Measurements from ENCODE around the gene NLGN4X.

Gene NLGN4X

DNA sequence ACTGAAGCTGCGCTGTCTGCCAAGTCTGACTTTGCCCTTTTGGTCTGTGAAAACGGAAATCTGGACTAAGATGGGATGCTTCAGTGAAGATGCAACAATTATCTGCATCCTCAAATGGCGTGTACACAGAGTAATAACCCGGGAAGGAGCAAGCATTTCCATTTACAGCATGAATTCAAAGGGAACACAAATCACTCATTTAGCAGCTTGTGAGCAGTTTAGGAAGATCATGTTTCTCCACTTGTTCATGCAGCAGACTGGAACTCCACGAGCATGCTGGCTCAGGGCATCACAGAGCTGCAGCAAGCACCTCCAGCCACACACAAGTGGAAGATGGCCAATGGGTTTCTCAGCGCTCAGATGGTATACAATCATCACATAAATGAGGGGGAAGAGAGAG, 175.5 kb downstream of the NLGN4X start:
- H3K9me3 ChIP-seq (ENCODE audit: insufficient read depth, low read length) = no peaks in the 10 kb centered on the region

DNA sequence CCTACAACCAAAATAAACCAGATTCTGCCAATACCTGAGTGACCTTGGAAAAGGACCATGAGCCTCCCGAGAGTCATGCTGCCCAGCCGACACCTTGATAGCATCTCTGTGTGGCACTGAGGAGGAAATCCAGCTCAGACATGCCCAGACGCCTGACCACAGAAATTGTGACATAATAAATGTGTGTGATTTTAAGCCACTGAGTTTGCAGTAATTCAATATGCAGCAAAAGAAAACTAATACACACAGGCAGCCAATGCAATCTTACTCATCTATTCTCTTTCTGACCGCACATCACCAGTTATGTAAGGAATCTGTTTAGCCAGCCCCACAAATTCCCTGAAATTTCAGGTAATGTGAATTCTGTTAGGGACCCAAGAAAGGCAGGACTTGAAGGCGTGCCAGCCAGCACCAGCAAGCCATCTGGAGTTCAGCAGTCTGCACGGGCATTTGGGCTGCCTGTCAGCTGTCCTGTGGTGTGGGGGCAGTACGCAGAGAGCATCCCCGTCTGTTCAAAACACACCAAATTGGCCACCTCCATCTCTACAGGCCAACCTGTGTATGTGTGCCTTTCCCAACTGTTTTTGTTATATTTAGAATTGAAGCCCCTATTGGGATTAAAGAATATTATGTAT, 176.4 kb downstream of the NLGN4X start:
- Histone ChIP-seq H3F3A (ENCODE audit: insufficient read depth) (no peaks in the 10 kb centered on the region), H3K4me3 (ENCODE audit: insufficient read depth, low read length, poor library complexity, severe bottlenecking) (no peak overlapping the region), H3K27me3 (ENCODE audit: low read length) (no peaks in the 10 kb centered on the region), H2AFZ (ENCODE audit: low read depth, low read length, severe bottlenecking) (no peak overlapping the region), H3K9me2 (replicated peaks; ENCODE audit: insufficient read depth, low read length) (no peaks in the 10 kb centered on the region), H3K36me3 (ENCODE audit: low read length) (no peaks in the 10 kb centered on the region), H3K27ac (ENCODE audit: low read depth, low read length) (no peak overlapping the region), H3K9ac (ENCODE audit: low read length) (no peak overlapping the region), H3K9me3 (ENCODE audit: insufficient read depth, low read length) (no peaks in the 10 kb centered on the region), H3K4me2 (ENCODE audit: low read depth, low read length, poor library complexity, severe bottlenecking) (no peak overlapping the region), H4K20me1 (ENCODE audit: low read depth, low read length) (no peaks in the 10 kb centered on the region), H3K79me2 (ENCODE audit: insufficient read depth, low read length) (no peaks in the 10 kb centered on the region)
- TF ChIP-seq EZH2phosphoT487 (conservative IDR thresholded peaks at IDR 0.05; ENCODE audit: low read length) = no peak
- TF ChIP-seq, protein P1, sequence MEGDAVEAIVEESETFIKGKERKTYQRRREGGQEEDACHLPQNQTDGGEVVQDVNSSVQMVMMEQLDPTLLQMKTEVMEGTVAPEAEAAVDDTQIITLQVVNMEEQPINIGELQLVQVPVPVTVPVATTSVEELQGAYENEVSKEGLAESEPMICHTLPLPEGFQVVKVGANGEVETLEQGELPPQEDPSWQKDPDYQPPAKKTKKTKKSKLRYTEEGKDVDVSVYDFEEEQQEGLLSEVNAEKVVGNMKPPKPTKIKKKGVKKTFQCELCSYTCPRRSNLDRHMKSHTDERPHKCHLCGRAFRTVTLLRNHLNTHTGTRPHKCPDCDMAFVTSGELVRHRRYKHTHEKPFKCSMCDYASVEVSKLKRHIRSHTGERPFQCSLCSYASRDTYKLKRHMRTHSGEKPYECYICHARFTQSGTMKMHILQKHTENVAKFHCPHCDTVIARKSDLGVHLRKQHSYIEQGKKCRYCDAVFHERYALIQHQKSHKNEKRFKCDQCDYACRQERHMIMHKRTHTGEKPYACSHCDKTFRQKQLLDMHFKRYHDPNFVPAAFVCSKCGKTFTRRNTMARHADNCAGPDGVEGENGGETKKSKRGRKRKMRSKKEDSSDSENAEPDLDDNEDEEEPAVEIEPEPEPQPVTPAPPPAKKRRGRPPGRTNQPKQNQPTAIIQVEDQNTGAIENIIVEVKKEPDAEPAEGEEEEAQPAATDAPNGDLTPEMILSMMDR (IDR thresholded peaks at IDR 0.05; ENCODE audit: insufficient read depth, low read length, poor library complexity, severe bottlenecking) = no peak

More for the DNA sequence above, 175.5 kb downstream of the NLGN4X start:
- Histone ChIP-seq H3F3A (ENCODE audit: insufficient read depth) (no peaks in the 10 kb centered on the region), H3K79me2 (ENCODE audit: insufficient read depth, low read length) (no peaks in the 10 kb centered on the region), H3K36me3 (ENCODE audit: low read length) (no peaks in the 10 kb centered on the region), H3K4me2 (ENCODE audit: low read depth, low read length, poor library complexity, severe bottlenecking) (no peak overlapping the region), H3K4me3 (ENCODE audit: insufficient read depth, low read length, poor library complexity, severe bottlenecking) (no peak overlapping the region), H4K20me1 (ENCODE audit: low read depth, low read length) (no peaks in the 10 kb centered on the region), H2AFZ (ENCODE audit: low read depth, low read length, severe bottlenecking) (no peak overlapping the region), H3K9me2 (replicated peaks; ENCODE audit: insufficient read depth, low read length) (no peaks in the 10 kb centered on the region), H3K9ac (ENCODE audit: low read length) (no peak overlapping the region), H3K27me3 (ENCODE audit: low read length) (no peaks in the 10 kb centered on the region), H3K27ac (ENCODE audit: low read depth, low read length) (no peak overlapping the region)
- TF ChIP-seq, protein P1 (IDR thresholded peaks at IDR 0.05; ENCODE audit: insufficient read depth, low read length, poor library complexity, severe bottlenecking) = no peak
- TF ChIP-seq EZH2phosphoT487 (conservative IDR thresholded peaks at IDR 0.05; ENCODE audit: low read length) = no peak

DNA sequence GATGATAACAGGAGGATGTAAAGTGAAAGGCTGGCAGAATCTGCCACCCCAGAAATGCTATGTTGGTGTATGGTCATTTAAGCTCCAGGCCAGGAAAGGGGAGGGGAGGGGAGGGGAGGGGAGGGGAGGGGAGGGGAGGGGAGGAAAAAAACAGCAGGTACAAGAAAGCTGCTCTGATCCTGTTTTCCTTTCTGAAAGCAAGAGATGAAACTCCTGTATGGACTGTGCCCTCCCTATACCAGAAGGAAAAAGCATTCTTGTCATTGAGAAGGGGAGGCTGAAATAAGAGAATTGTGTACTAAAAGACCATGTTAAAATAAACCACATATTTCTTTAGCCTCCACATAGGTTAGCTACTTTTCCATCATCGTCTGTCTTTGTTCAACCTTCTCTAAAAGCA, 179.5 kb downstream of the NLGN4X start:
- TF ChIP-seq, protein P1 (IDR thresholded peaks at IDR 0.05; ENCODE audit: insufficient read depth, low read length, poor library complexity, severe bottlenecking) = no peak
- no peak for TF ChIP-seq EZH2phosphoT487 (conservative IDR thresholded peaks at IDR 0.05; ENCODE audit: low read length)
- no peak overlapping the region for H3K4me3 ChIP-seq (ENCODE audit: insufficient read depth, low read length, poor library complexity, severe bottlenecking)
- no peaks in the 10 kb centered on the region for H3K27me3 ChIP-seq (ENCODE audit: low read length)
- H4K20me1 ChIP-seq (ENCODE audit: low read depth, low read length) = no peaks in the 10 kb centered on the region
- H2AFZ ChIP-seq (ENCODE audit: low read depth, low read length, severe bottlenecking) = no peak overlapping the region
- H3K27ac ChIP-seq (ENCODE audit: low read depth, low read length) = no peak overlapping the region
- no peak overlapping the region for H3K9ac ChIP-seq (ENCODE audit: low read length)
- H3F3A ChIP-seq (ENCODE audit: insufficient read depth) = no peaks in the 10 kb centered on the region
- H3K9me2 ChIP-seq (replicated peaks; ENCODE audit: insufficient read depth, low read length) = no peaks in the 10 kb centered on the region
- no peaks in the 10 kb centered on the region for H3K36me3 ChIP-seq (ENCODE audit: low read length)
- no peaks in the 10 kb centered on the region for H3K79me2 ChIP-seq (ENCODE audit: insufficient read depth, low read length)
- H3K4me2 ChIP-seq (ENCODE audit: low read depth, low read length, poor library complexity, severe bottlenecking) = no peak overlapping the region
- H3K9me3 ChIP-seq (ENCODE audit: insufficient read depth, low read length) = no peaks in the 10 kb centered on the region

Measured in SU-DHL-6 (cell line).